Measurements from ENCODE around the gene ENTPD1. TPM values are rescaled to one million over a fixed set of nuclear protein-coding genes. Genes with fewer than 3 reads are reported as not detected.
"Not testable (repeated sequence)": the region's sequence is repeated elsewhere in the genome, so short reads cannot be mapped to it uniquely, and the experiment has no call there.

The ENTPD1 gene
- total RNA-seq, 1 donor from 2014 or later, result 32.2 TPM

GRCh38 chr10:95759233-95759826, 3.4 kb downstream of the ENTPD1 start:
- peak; percentile 47 for DNase-seq

- peak; percentile 42 for DNase-seq
Measured at GRCh38 chr10:95761939-95762492, 6.1 kb downstream of the ENTPD1 start.

- DNase-seq, result peak; percentile 65
Measured at GRCh38 chr10:95767884-95768556, 12.1 kb downstream of the ENTPD1 start.

DNA sequence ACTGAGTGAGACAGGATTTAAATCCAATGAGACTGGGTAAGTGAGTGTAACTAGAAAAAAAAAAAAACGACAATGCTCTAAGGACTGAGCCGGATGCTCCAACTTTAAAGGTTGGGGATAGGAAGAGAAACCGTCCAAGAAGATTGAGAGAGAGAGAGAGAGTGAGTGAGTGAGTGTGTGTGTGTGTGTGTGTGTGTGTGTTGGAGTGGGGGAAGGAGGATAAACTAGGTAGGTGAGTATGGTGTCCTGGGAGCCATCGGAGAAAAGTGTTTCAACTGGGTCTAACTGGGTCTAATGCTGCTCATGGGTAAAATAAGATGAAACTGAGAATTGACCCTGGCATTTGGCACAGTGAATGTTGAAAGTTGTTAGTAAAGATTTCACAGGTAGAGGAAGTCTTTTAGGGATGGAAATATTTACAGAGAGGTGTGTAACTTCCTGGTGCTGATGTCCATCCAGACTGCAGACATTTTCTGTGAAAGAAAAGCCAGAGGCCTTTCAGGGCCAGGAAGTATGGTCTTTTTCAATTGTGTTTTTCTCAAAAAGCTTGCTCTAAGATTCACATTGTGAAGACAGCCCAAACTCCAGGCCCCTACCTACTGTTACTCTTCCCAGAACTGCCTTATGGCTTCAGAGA, 14.2 kb downstream of the ENTPD1 start:
- no peak for DNase-seq

DNA sequence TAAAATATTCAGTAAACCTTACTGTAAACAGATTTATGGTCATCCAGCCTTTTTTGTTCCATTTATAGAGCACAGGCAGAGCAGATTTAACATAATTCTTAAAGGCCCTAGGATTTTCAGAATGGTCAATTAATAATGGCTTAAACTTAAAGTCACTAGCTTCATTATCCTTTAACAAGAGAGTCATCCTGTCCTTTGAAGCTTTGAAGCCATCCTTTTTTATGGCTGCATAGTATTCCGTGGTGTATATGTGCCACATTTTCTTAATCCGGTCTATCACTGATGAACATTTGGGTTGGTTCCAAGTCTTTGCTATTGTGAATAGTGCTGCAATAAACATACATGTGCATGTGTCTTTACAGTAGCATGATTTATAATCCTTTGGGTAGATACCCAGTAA, 17.5 kb downstream of the ENTPD1 start:
- DNase-seq, result not testable (repeated sequence)

DNA sequence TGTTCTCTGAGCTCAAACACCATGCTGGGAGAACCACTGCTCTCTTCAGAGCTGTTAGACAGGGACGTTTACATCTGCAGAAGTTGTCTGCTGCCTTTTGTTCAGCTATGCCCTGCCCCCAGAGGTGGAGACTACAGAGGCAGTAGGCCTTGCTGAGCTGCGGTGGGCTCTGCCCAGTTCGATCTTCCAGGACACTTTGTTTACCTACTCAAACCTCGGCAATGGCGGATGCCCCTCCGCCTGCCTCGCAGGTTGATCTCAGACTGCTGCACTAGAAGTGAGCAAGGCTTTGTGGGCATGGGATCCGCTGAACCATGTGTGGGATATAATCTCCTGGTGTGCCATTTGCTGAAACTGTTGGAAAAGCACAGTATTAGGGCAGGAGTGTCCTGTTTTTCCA, 21.7 kb downstream of the ENTPD1 start:
- not testable (repeated sequence) for DNase-seq

- DNase-seq, result no peak
Measured at GRCh38 chr10:95782318-95782717, 26.4 kb downstream of the ENTPD1 start.

DNA sequence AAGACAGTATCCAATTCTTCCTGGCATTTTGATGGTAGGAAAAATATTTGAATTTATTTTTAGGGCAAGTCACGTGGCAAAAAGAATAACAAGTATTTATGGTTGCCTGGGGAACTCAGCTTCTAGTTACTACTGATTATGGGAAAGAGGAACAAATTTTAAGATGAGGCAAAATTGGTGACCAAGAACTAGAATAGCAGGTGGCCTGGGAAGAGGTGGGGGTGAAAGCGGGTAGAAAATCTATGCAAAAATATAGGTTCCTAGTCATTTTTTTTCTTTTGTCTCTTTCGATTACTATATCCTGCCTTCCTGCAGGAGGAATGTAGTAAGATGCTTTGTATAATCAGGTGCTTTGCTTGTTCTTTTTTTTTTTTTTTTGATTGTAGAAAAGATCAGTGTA, 27.8 kb downstream of the ENTPD1 start:
- DNase-seq, result no peak

GRCh38 chr10:95784279-95784913, 28.4 kb downstream of the ENTPD1 start:
- DNase-seq, result no peak

- no peak for DNase-seq
Measured at GRCh38 chr10:95785317-95785716, 29.4 kb downstream of the ENTPD1 start.

DNA sequence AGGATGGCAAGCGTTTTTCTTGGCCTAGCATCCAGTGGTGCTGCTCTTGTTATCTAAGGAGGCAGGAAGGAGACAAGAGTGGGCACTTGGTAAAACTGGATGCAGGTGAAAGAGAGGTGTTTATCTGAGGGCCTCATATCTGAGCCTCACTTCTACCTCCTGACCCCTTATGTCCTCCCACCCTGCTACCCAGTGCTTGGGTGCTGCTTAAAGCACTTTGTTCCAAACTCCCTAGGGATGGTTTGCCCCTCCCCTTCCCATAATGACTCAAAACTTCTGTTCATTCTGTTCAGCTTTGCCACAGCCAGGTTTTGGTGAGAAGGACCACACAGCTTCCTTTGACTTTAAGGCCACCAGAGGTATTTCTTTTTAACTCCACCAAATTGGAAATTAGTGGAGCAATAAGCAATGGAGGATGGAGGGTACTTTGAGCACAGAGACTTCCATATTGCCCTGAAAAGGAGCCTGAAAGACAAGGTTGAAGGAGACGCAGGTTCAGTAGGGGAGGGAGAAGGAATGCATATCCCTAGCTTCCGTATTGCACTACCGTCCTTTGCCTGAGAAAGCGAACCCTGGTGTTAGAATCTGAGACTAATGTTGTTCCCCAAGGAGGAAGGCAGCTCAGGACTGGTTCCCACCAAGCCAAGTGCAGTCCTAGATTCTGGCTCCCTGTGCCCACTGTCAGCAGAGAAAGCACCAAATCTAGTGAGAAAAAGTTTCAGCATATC, 30.1 kb downstream of the ENTPD1 start:
- no peak for DNase-seq

DNA sequence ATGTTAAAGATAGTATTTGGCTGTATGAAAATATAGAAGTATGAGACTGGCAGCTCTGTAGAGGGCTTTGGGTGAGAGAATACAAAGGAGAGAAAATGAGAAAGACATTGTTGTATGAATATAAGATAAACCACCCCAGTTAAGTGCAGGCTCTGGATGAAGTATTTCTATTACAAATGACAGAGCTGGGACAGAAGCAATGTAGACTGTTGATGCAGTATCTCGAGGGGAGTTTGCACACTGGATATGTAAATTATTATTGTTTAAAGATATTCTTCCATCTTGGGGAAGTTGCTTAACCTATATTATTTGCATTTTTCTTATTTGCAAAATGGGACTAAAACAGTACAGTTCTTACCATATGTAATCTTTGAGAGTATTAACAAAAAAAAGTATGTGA, 31.5 kb downstream of the ENTPD1 start:
- no peak for DNase-seq

DNA sequence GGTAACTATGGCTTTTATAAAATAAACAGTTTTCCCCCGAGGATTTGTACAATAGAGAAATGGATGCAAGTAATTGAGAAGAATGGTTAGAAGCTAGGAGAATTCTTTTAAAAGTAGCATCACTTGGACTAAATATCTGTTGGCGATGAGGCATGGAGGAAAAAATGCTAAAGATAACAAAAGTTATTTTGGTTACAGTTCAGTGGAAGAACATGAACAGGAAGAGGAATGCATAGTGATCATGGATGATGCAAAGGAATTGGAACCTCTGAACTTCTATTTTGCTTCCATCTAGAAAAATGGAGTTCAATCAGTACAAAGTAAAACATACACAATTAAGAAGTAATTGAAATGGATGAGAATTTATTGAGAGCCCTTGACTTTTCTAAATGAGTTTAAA, 32.9 kb downstream of the ENTPD1 start:
- peak; percentile 40 for DNase-seq

- no peak for DNase-seq
Measured at GRCh38 chr10:95789902-95790301, 33.9 kb downstream of the ENTPD1 start.

- no peak for DNase-seq
Measured at GRCh38 chr10:95790982-95791381, 35.0 kb downstream of the ENTPD1 start.

DNA sequence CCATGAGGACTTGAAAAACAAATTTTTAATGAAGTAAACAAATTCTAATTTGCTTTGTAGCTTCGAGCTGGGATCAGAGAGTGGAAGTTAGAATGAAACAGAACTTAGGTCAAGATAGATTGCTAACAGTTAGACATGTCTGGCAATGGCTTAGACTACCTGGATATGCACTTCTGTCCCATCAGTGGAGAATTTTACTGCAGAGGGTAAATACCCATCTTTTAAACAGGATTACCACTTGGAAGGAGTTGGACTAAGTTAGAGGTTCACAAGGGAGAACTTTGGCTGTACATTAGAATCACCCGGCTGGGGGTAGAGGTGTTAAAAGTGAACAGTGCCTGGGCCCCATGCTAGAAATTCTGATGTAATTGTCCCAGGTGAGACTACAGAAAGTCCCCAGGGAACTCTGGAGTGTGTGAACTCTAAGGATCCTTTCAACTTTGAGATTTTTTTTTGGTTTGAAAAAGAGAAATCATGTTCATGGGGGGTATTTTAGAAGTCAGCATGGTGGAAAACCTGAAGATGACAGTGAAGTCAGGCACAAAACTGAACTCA, 35.5 kb downstream of the ENTPD1 start:
- no peak for DNase-seq

GRCh38 chr10:95792211-95792780, 36.3 kb downstream of the ENTPD1 start:
- DNase-seq, result no peak

DNA sequence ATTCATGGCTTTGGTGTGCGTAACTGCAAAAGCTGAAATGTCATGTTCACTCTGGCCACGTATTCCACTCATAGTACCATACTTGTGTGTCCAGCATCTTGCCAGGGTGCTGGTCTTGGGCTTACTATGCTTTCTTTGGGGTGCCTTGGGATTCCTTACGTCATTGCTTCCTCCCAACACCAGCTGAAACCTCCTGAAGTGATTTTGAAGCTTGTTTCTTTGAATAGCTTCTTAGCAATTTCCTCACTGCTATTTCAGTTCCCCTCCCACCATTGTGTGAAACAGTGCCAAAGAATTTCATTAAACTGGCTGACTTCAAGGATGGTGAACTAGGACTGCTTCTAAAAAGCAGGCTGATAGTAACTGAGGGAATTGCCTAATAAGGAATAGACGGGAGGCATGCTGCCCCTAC, 36.9 kb downstream of the ENTPD1 start:
- DNase-seq, result peak; percentile 94

DNA sequence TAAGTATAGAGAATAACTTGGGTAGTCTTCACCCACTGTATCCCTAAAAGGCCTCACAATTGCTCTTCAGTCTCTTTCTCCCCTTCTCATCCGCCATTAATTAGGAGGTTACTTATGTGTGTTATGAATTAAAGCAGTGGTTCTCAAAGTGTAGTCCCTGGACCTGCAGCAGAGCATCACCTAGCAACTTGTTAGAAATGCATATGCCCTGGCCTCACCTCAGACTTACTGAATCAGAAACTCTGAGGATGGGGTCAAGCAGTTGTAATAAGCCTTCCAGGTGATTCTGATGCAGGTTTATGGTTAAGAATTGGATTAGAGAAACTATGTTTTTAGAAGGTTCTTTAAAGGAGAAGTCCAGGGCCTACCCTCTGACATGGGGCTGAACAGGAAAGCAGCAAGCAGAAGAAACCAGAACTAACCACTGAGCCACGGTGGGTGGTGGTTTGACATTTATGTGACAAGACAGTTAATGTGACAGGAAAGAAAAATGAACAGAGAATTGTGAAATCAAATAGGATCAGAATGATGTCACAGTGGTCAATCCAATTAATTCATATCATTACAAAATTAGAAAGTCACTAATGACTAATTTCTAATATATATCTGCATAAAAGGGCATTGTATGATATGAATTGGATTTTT, 37.6 kb downstream of the ENTPD1 start:
- DNase-seq, result no peak

GRCh38 chr10:95794195-95794594, 38.2 kb downstream of the ENTPD1 start:
- no peak for DNase-seq

GRCh38 chr10:95795602-95796001, 39.6 kb downstream of the ENTPD1 start:
- peak; percentile 62 for DNase-seq
